ENCODE measurements around the gene GRK5. TPM values are rescaled to one million over a fixed set of nuclear protein-coding genes. Genes with fewer than 3 reads are reported as not detected.

Gene GRK5
- total RNA-seq, 1 experiment from 2014 or later, result 4.5 TPM

DNA sequence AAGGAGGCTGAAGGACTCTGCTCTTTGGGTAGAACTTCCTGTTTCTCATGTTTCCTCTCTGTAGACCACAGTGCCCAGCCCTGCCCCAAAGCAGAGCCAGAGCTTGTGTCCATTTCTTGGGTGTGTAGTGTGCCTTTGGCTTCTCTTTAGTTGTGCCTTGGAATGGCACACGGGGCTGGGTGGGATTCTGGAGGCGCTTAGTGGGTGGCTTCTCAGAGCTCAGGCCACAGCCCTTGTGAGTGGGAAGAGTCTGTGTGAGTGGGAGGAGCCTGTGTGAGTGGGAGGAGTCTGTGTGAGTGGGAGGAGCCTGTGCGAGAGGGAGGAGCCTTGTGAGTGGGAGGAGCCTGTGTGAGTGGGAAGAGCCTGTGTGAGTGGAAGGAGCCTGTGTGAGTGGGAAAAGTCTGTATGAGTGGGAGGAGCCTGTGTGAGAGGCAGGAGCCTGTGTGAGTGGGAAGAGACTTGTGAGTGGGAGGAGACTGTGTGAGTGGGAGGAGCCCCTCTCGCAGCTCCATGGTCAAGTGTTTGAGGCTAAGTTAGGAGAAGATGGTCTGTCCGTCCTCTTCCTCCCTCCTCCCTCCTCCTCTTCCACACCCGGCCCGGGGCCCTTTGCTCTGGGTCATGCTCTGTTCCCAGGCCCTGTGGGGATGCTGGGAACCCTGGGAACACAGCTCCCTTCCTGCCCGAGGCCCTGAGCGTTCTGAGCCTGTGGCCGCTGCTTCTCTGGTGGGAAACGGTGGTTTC lies 153.0 kb downstream of the GRK5 start:
- ChIA-PET CTCF (no interaction called here), POLR2A (ENCODE audit: unreplicated experiment) (no interaction called here)
- Histone ChIP-seq H2AFZ (ENCODE audit: low read length) (no peak overlapping the region), H3F3A (ENCODE audit: low read length, unreplicated experiment) (no peaks in the 10 kb centered on the region), H3K36me3 (ENCODE audit: low read depth, low read length) (peaks cover 5% of the 10 kb centered on the region; the same call in 1 of the 2 replicates), H3K4me2 (ENCODE audit: low read length) (no peak overlapping the region), H4K20me1 (ENCODE audit: low read length) (no peaks in the 10 kb centered on the region), H3K9me2 (replicated peaks; ENCODE audit: low read length) (no peaks in the 10 kb centered on the region), H3K27ac (ENCODE audit: low read length) (no peak overlapping the region), H3K9me3 (ENCODE audit: low read length) (no peaks in the 10 kb centered on the region), H3K4me3 (ENCODE audit: low read length) (no peak overlapping the region), H3K79me2 (ENCODE audit: low read length) (no peaks in the 10 kb centered on the region), H3K4me1 (ENCODE audit: insufficient read depth, low read length) (no peaks in the 10 kb centered on the region), H3K27me3 (ENCODE audit: low read length) (no peaks in the 10 kb centered on the region), H3K9ac (ENCODE audit: low read length) (no peak overlapping the region)
- ATAC-seq, result no peak; the same call in 1 of the 2 replicates
- no TSS peak for BruUV-seq (replicated peaks)
- intact Hi-C loops (cut with micrococcal nuclease), result no loop called here
- DNase-seq, result no peak
- TF ChIP-seq EZH2 (IDR thresholded peaks at IDR 0.05; ENCODE audit: low read length, unreplicated experiment), result no peak
- TF ChIP-seq, protein P1, sequence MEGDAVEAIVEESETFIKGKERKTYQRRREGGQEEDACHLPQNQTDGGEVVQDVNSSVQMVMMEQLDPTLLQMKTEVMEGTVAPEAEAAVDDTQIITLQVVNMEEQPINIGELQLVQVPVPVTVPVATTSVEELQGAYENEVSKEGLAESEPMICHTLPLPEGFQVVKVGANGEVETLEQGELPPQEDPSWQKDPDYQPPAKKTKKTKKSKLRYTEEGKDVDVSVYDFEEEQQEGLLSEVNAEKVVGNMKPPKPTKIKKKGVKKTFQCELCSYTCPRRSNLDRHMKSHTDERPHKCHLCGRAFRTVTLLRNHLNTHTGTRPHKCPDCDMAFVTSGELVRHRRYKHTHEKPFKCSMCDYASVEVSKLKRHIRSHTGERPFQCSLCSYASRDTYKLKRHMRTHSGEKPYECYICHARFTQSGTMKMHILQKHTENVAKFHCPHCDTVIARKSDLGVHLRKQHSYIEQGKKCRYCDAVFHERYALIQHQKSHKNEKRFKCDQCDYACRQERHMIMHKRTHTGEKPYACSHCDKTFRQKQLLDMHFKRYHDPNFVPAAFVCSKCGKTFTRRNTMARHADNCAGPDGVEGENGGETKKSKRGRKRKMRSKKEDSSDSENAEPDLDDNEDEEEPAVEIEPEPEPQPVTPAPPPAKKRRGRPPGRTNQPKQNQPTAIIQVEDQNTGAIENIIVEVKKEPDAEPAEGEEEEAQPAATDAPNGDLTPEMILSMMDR (conservative IDR thresholded peaks at IDR 0.05; ENCODE audit: low read depth, low read length), result no peak
- no peak for TF ChIP-seq EZH2phosphoT487 (IDR thresholded peaks at IDR 0.05; ENCODE audit: borderline replicate concordance, low read length)

DNA sequence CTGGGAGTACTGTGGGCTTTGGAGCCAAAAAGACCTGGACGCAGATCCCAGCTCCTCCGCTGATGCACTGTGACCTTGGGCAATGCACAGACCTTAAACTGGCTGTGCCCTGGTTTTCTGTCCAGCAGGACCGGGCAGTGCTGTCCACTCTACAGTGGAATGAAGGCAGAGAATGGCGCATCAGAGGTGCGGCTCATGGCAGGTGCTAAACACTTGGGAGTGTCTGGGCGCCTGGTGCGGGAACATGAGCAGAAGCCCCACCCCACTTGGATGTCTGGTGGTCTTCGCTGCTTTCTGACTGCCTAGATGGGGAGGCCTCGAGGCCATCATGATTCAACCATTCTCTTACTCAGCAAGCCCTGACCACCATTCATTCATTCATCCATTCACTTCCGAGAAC lies 153.7 kb downstream of the GRK5 start:
- ATAC-seq (no peak), DNase-seq (no peak)
- no peak overlapping the region for H3K4me3 ChIP-seq (ENCODE audit: low read length)
- peaks cover under 1% of the 10 kb centered on the region; the same call in 1 of the 2 replicates for H3K36me3 ChIP-seq (ENCODE audit: low read depth, low read length)
- no peaks in the 10 kb centered on the region for H3K9me3 ChIP-seq (ENCODE audit: low read length)
- H3K9ac ChIP-seq (ENCODE audit: low read length), result no peak overlapping the region
- H2AFZ ChIP-seq (ENCODE audit: low read length), result no peak overlapping the region
- H3K27ac ChIP-seq (ENCODE audit: low read length), result no peak overlapping the region
- H3F3A ChIP-seq (ENCODE audit: low read length, unreplicated experiment), result no peaks in the 10 kb centered on the region
- H3K27me3 ChIP-seq (ENCODE audit: low read length), result no peaks in the 10 kb centered on the region
- H3K4me2 ChIP-seq (ENCODE audit: low read length), result no peak overlapping the region
- intact Hi-C loops (cut with micrococcal nuclease), result no loop called here
- TF ChIP-seq EZH2phosphoT487 (IDR thresholded peaks at IDR 0.05; ENCODE audit: borderline replicate concordance, low read length), result no peak
- TF ChIP-seq, protein P1 (conservative IDR thresholded peaks at IDR 0.05; ENCODE audit: low read depth, low read length), result no peak
- TF ChIP-seq EZH2 (IDR thresholded peaks at IDR 0.05; ENCODE audit: low read length, unreplicated experiment), result no peak
- H3K9me2 ChIP-seq (replicated peaks; ENCODE audit: low read length), result no peaks in the 10 kb centered on the region
- no peaks in the 10 kb centered on the region for H4K20me1 ChIP-seq (ENCODE audit: low read length)
- ChIA-PET POLR2A (ENCODE audit: unreplicated experiment) (no interaction called here), CTCF (no interaction called here)
- no peaks in the 10 kb centered on the region for H3K4me1 ChIP-seq (ENCODE audit: insufficient read depth, low read length)
- H3K79me2 ChIP-seq (ENCODE audit: low read length), result no peaks in the 10 kb centered on the region
- BruUV-seq (replicated peaks), result no TSS peak

DNA sequence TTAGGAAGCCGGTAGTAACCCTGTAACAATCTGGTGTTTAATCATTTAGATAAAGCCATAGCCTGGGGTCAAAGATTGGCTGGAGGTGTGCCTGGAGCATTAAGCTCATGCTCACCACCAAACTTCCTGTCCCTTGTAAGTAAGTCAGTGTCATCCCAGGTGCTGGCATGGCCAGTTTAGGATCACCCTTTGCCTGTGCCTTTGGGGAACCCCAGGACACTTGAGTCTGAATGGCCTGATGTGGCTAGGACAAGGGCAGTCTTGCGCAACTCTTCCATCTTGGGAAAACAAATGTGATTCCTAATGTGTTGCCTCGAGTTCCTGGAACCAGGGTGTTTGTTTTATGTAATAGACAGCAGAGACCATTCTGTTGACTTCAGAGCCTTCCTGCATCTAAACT lies 154.8 kb downstream of the GRK5 start:
- Histone ChIP-seq H3K9ac (ENCODE audit: low read length) (no peak overlapping the region), H3K4me1 (ENCODE audit: insufficient read depth, low read length) (no peaks in the 10 kb centered on the region), H3K79me2 (ENCODE audit: low read length) (no peaks in the 10 kb centered on the region), H3F3A (ENCODE audit: low read length, unreplicated experiment) (no peaks in the 10 kb centered on the region), H2AFZ (ENCODE audit: low read length) (no peak overlapping the region), H3K36me3 (ENCODE audit: low read depth, low read length) (no peaks in the 10 kb centered on the region), H3K4me2 (ENCODE audit: low read length) (no peak overlapping the region), H3K9me3 (ENCODE audit: low read length) (no peaks in the 10 kb centered on the region), H3K27me3 (ENCODE audit: low read length) (no peaks in the 10 kb centered on the region), H4K20me1 (ENCODE audit: low read length) (no peaks in the 10 kb centered on the region), H3K4me3 (ENCODE audit: low read length) (no peak overlapping the region), H3K9me2 (replicated peaks; ENCODE audit: low read length) (no peaks in the 10 kb centered on the region), H3K27ac (ENCODE audit: low read length) (no peak overlapping the region)
- ATAC-seq (no peak), DNase-seq (no peak)
- no TSS peak for BruUV-seq (replicated peaks)
- ChIA-PET POLR2A (ENCODE audit: unreplicated experiment) (no interaction called here), CTCF (no interaction called here)
- intact Hi-C loops (cut with micrococcal nuclease), result no loop called here
- TF ChIP-seq EZH2 (IDR thresholded peaks at IDR 0.05; ENCODE audit: low read length, unreplicated experiment) (no peak), EZH2phosphoT487 (IDR thresholded peaks at IDR 0.05; ENCODE audit: borderline replicate concordance, low read length) (no peak)
- TF ChIP-seq, protein P1 (conservative IDR thresholded peaks at IDR 0.05; ENCODE audit: low read depth, low read length), result no peak
